ENCODE data around the gene SEC22A.

GRCh38 chr3:123301331-123302184 is 99.8 kb downstream of the SEC22A start:
- TF ChIP-seq CTCF (IDR thresholded peaks at IDR 0.05) (no peak), POLR2A (IDR thresholded peaks at IDR 0.05) (no peak)
